PC-9 (cell line): ENCODE measurements around the gene OR6B2. TPM values are rescaled to one million over a fixed set of nuclear protein-coding genes. Genes with fewer than 3 reads are reported as not detected.
A peak's percentile ranks its signal among the peaks of the same experiment; 100 is the strongest.

ENCODE experiments used
- BruUV-seq: library from RNA; stranded (reverse); fragments of 400-500 nt; replicated peaks from 2 replicates; lab custom pipeline; 2021; lab: Mats Ljungman, UMichigan
- CTCF ChIA-PET: fragments of 300-600 bp; sonication (Branson Sonifier 250); formaldehyde crosslinking; loops from one replicate; lab custom pipeline; 2022; ENCODE audit warnings: antibody characterized with exemption; lab: Charles Lee
- POLR2A ChIA-PET: fragments of 300-600 bp; sonication (Branson Sonifier 250); formaldehyde crosslinking; loops from one replicate; lab custom pipeline; 2022; ENCODE audit warnings: antibody characterized with exemption; ENCODE audit not compliant: unreplicated experiment; lab: Charles Lee
- DNase-seq, 2 experiments: peaks; one replicate each; pipeline versions ENCODE4 v3.0.0 to v3.0.0-alpha.2; 2015 to 2022; ENCODE audit warnings: mixed read lengths in 1 of 2
- H2AFZ ChIP-seq: fragments of 200-600 bp; sonication (generic); 2 replicates; pipeline ENCODE4 v1.8.1; 2017; ENCODE audit warnings: antibody characterized with exemption
- H3F3A ChIP-seq: fragments of 200-600 bp; sonication (generic); 2 replicates; pipeline ENCODE4 v1.8.1; 2017; ENCODE audit warnings: antibody characterized with exemption, mild to moderate bottlenecking, low read depth; ENCODE audit not compliant: insufficient read depth
- H3K27ac ChIP-seq: fragments of 200-600 bp; sonication (generic); 2 replicates; pipeline ENCODE4 v1.6.1; 2016; ENCODE audit warnings: mixed run types
- H3K27me3 ChIP-seq: fragments of 200-600 bp; sonication (generic); 2 replicates; pipeline ENCODE4 v1.6.1; 2016; ENCODE audit warnings: low read depth, mixed run types; ENCODE audit not compliant: insufficient read depth
- H3K36me3 ChIP-seq: fragments of 200-600 bp; sonication (generic); 2 replicates; pipeline ENCODE4 v1.6.1; 2016; ENCODE audit warnings: low read depth, mixed run types
- H3K4me1 ChIP-seq: fragments of 200-600 bp; sonication (generic); replicated peaks from 2 replicates; pipeline ENCODE4 v1.6.1; 2016; ENCODE audit warnings: mixed run types; ENCODE audit not compliant: insufficient read depth
- H3K4me2 ChIP-seq: fragments of 200-600 bp; sonication (generic); 2 replicates; pipeline ENCODE4 v1.6.1; 2017; ENCODE audit warnings: mixed run types
- H3K4me3 ChIP-seq: fragments of 200-600 bp; sonication (generic); 2 replicates; pipeline ENCODE4 v1.6.1; 2016; ENCODE audit warnings: mixed run types
- H3K79me2 ChIP-seq: fragments of 200-600 bp; sonication (generic); 2 replicates; pipeline ENCODE4 v1.6.1; 2017; ENCODE audit warnings: low read depth, mixed run types
- H3K9me2 ChIP-seq: fragments of 200-600 bp; sonication (generic); 2 replicates; pipeline ENCODE4 v1.8.1; 2017; ENCODE audit warnings: mild to moderate bottlenecking; ENCODE audit not compliant: insufficient read depth
- H3K9me3 ChIP-seq: fragments of 200-600 bp; sonication (generic); 2 replicates; pipeline ENCODE4 v1.8.1; 2016; ENCODE audit warnings: low read depth; ENCODE audit not compliant: insufficient read depth
- H4K20me1 ChIP-seq: fragments of 200-600 bp; sonication (generic); 2 replicates; pipeline ENCODE4 v1.8.1; 2017; ENCODE audit not compliant: insufficient read depth
- CTCF ChIP-seq: fragments of 200-600 bp; sonication (generic); conservative IDR thresholded peaks from 2 replicates; pipeline ENCODE4 v1.6.1; 2017; ENCODE audit warnings: mixed run types, antibody characterized with exemption, mild to moderate bottlenecking, moderate library complexity
- EZH2 ChIP-seq: fragments of 200-600 bp; sonication (generic); IDR thresholded peaks from 2 replicates; pipeline ENCODE4 v1.8.0; 2017; ENCODE audit warnings: antibody characterized with exemption, low read depth
- intact Hi-C: fragments of 100-400 bp; cut with micrococcal nuclease; formaldehyde crosslinking; loops from one replicate; pipeline ENCODE4 v1.10.0; 2022; ENCODE audit not compliant: unreplicated experiment
- total RNA-seq: library from RNA; stranded (reverse); gene quantifications from 2 replicates; pipeline ENCODE4 v1.2.3, GENCODE V29; 2021

The OR6B2 gene
- total RNA-seq, 1 experiment from 2014 or later: not detected

GRCh38 chr2:240024766-240025165 lies 5.5 kb downstream of the OR6B2 start:
- BruUV-seq: no TSS peak
- Histone ChIP-seq H3K9me3 (no peaks in the 10 kb centered on the region), H3F3A (peaks cover 4% of the 10 kb centered on the region), H3K36me3 (peaks cover 15% of the 10 kb centered on the region), H3K4me1 (peaks cover 17% of the 10 kb centered on the region), H3K27ac (no peak overlapping the region), H4K20me1 (peaks cover 19% of the 10 kb centered on the region), H3K4me3 (peak overlapping the region; percentile 99), H2AFZ (peak overlapping the region; percentile 84), H3K27me3 (peaks cover 24% of the 10 kb centered on the region), H3K79me2 (peaks cover 43% of the 10 kb centered on the region), H3K4me2 (peak overlapping the region; percentile 98), H3K9me2 (no peaks in the 10 kb centered on the region)
- DNase-seq: no peak
- TF ChIP-seq EZH2 (no peak), CTCF (no peak)
- intact Hi-C loops: loop anchor here (10.0 kb wide), 1 partner anchor 120 kb away; the partner anchor contains the start of gene OTOS
- ChIA-PET POLR2A (interaction anchor here (0.6 kb wide), 3 partner anchors 391 to 1162 kb away, joined by 3 to 10 read pairs (median 4); no protein-coding TSS in a partner anchor), CTCF (interaction anchor here (0.6 to 0.7 kb wide), 3 partner anchors 104 to 489 kb away, joined by 3 to 5 read pairs (median 4); no protein-coding TSS in a partner anchor)

GRCh38 chr2:240023792-240024191 lies 6.4 kb downstream of the OR6B2 start:
- peak overlapping the region; percentile 99 for H3K4me3 ChIP-seq
- H3K36me3 ChIP-seq: peaks cover 20% of the 10 kb centered on the region
- BruUV-seq: no TSS peak
- intact Hi-C loops: loop anchor here (10.0 kb wide), 1 partner anchor 121 kb away; the partner anchor contains the start of gene OTOS
- CTCF ChIA-PET: no interaction called here
- peaks cover 15% of the 10 kb centered on the region for H3K27me3 ChIP-seq
- no peak for DNase-seq
- H3K9me3 ChIP-seq: no peaks in the 10 kb centered on the region
- H3K4me2 ChIP-seq: peak overlapping the region; percentile 98
- H3K79me2 ChIP-seq: peaks cover 43% of the 10 kb centered on the region
- no peaks in the 10 kb centered on the region for H3K9me2 ChIP-seq
- H3F3A ChIP-seq: peaks cover 4% of the 10 kb centered on the region
- peaks cover 24% of the 10 kb centered on the region for H4K20me1 ChIP-seq
- TF ChIP-seq EZH2: no peak
- no peak overlapping the region for H3K27ac ChIP-seq
- H3K4me1 ChIP-seq: peaks cover 17% of the 10 kb centered on the region
- POLR2A ChIA-PET: interaction anchor here (0.5 kb wide), 1 partner anchor 1260 kb away, joined by 8 read pairs; no protein-coding TSS in a partner anchor
- no peak overlapping the region for H2AFZ ChIP-seq

GRCh38 chr2:240021488-240022104 lies 8.6 kb downstream of the OR6B2 start:
- ChIA-PET CTCF (interaction anchor here (0.7 kb wide), 1 partner anchor 46 kb away, joined by 3 read pairs; no protein-coding TSS in a partner anchor), POLR2A (no interaction called here)
- H3K4me2 ChIP-seq: no peak overlapping the region
- peaks cover 17% of the 10 kb centered on the region for H3K4me1 ChIP-seq
- H3K9me3 ChIP-seq: no peaks in the 10 kb centered on the region
- peak; percentile 47 to 75 for DNase-seq
- BruUV-seq: no TSS peak
- H3F3A ChIP-seq: peaks cover 4% of the 10 kb centered on the region
- intact Hi-C loops: loop anchor here (10.0 kb wide), 1 partner anchor 123 kb away; the partner anchor contains the start of gene OTOS
- TF ChIP-seq EZH2 (no peak), CTCF (peak; percentile 89)
- H2AFZ ChIP-seq: no peak overlapping the region
- no peak overlapping the region for H3K27ac ChIP-seq
- H3K4me3 ChIP-seq: no peak overlapping the region
- peaks cover 28% of the 10 kb centered on the region for H3K36me3 ChIP-seq
- peaks cover 43% of the 10 kb centered on the region for H3K79me2 ChIP-seq
- H3K9me2 ChIP-seq: no peaks in the 10 kb centered on the region
- H4K20me1 ChIP-seq: peaks cover 29% of the 10 kb centered on the region
- H3K27me3 ChIP-seq: no peaks in the 10 kb centered on the region
